Nephron progenitor cell (in vitro differentiated cells): Measurements from ENCODE around the gene CPLX4.

Experiments
- DNase-seq: peaks from one replicate; pipeline ENCODE4 v3.0.0; 2021
- H3K27ac Mint-ChIP-seq: 2 replicates; pipeline ENCODE4 v1.8.0; 2021; ENCODE audit warnings: mild to moderate bottlenecking, moderate library complexity, mixed read lengths
- H3K27me3 Mint-ChIP-seq: 2 replicates; pipeline ENCODE4 v1.8.0; 2021; ENCODE audit warnings: mild to moderate bottlenecking, low read depth, mixed read lengths; ENCODE audit not compliant: poor library complexity
- H3K36me3 Mint-ChIP-seq: 2 replicates; pipeline ENCODE4 v1.8.0; 2021; ENCODE audit warnings: low read depth, mixed read lengths
- H3K4me1 Mint-ChIP-seq: 2 replicates; pipeline ENCODE4 v1.8.0; 2021; ENCODE audit warnings: mixed read lengths
- H3K4me3 Mint-ChIP-seq: 2 replicates; pipeline ENCODE4 v1.8.0; 2021; ENCODE audit warnings: mild to moderate bottlenecking, moderate library complexity, mixed read lengths
- H3K9me3 Mint-ChIP-seq: 2 replicates; pipeline ENCODE4 v1.8.0; 2021; ENCODE audit warnings: mild to moderate bottlenecking, moderate library complexity, mixed read lengths
- CTCF ChIP-seq: fragments of 200-600 bp; sonication (generic); IDR thresholded peaks from 2 replicates; pipeline ENCODE4 v1.5.0; 2021; ENCODE audit warnings: antibody characterized with exemption

CPLX4 gene

DNA sequence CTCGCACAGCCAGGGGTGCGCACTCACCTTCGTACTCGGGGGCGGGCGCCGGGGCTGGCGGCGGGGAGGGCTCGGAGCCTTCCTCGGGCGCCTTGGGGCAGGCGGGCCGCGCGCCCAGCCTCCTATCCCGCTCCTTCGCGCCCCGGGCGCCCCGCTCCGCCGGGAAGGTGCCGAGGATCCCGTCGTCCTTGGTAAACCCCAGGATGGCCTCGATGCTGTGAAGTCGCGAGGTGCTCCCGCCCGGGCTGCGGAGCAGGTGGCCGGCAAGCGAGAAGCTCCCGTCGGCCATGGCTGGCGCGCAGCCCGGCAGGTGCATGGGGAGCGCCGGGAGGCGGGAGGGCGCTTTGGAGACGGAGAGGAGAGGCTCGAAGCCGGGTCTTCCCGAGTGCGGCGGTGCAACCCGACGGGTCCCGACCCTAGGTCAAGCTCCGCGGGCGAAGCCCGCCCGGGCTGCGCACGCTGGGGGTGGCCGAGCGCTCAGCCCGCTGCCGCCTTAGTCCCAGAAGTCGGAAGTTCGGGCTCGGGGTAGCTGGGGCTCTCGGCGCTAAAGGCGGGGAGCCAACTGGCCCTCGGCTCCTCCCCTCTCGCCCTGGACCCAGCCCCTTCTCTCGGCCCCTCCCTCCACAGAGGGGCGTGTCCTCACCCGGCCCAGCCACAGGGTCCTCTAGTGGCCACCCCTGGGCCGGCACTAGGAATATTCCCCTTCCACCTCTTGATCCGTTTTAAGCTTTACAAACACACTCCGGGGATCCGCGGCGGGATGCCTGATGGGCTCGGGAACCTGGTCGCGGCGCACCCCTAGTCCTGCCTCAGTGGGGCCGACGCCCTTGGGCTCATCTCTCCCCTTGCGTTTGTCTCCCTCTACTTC, 45.3 kb downstream of the CPLX4 start, which contains the start of gene RAX:
TSS of gene RAX (minus strand) at position 564 of the 868 bp plus-strand sequence. CDS start at position 316, 248 bp downstream.
- DNase-seq, result peak; percentile 81
- Mint-ChIP-seq H3K4me1 (peaks cover 6% of the 10 kb centered on the region), H3K9me3 (no peaks in the 10 kb centered on the region), H3K27me3 (peaks cover 100% of the 10 kb centered on the region), H3K27ac (no peak within 1 kb of the TSS), H3K36me3 (no peaks in the 10 kb centered on the region), H3K4me3 (peak within 1 kb of the TSS; percentile 73)
- TF ChIP-seq CTCF, result peak; percentile 58

- Mint-ChIP-seq H3K4me1 (peaks cover 14% of the 10 kb centered on the region), H3K27me3 (peaks cover 100% of the 10 kb centered on the region), H3K27ac (no peak overlapping the region), H3K4me3 (no peak overlapping the region), H3K9me3 (no peaks in the 10 kb centered on the region), H3K36me3 (no peaks in the 10 kb centered on the region)
- no peak for DNase-seq
- no peak for TF ChIP-seq CTCF
These were observed 46.1 kb downstream of the CPLX4 start for GRCh38 chr18:59272221-59272888.

GRCh38 chr18:59271606-59272220, 46.7 kb downstream of the CPLX4 start:
- peaks cover 100% of the 10 kb centered on the region for H3K27me3 Mint-ChIP-seq
- no peak overlapping the region for H3K27ac Mint-ChIP-seq
- H3K4me3 Mint-ChIP-seq, result no peak overlapping the region
- no peak for TF ChIP-seq CTCF
- no peaks in the 10 kb centered on the region for H3K36me3 Mint-ChIP-seq
- no peak for DNase-seq
- peaks cover 16% of the 10 kb centered on the region for H3K4me1 Mint-ChIP-seq
- H3K9me3 Mint-ChIP-seq, result no peaks in the 10 kb centered on the region

GRCh38 chr18:59270689-59271257, 47.7 kb downstream of the CPLX4 start:
- H3K9me3 Mint-ChIP-seq, result no peaks in the 10 kb centered on the region
- peaks cover 100% of the 10 kb centered on the region for H3K27me3 Mint-ChIP-seq
- no peak overlapping the region for H3K27ac Mint-ChIP-seq
- no peak for TF ChIP-seq CTCF
- H3K4me1 Mint-ChIP-seq, result peaks cover 16% of the 10 kb centered on the region
- H3K36me3 Mint-ChIP-seq, result no peaks in the 10 kb centered on the region
- H3K4me3 Mint-ChIP-seq, result no peak overlapping the region
- no peak for DNase-seq

GRCh38 chr18:59269563-59270119, 48.8 kb downstream of the CPLX4 start:
- H3K36me3 Mint-ChIP-seq, result no peaks in the 10 kb centered on the region
- peaks cover 16% of the 10 kb centered on the region for H3K4me1 Mint-ChIP-seq
- H3K27ac Mint-ChIP-seq, result no peak overlapping the region
- peak overlapping the region; percentile 70 for H3K4me3 Mint-ChIP-seq
- no peaks in the 10 kb centered on the region for H3K9me3 Mint-ChIP-seq
- peaks cover 100% of the 10 kb centered on the region for H3K27me3 Mint-ChIP-seq
- DNase-seq, result no peak
- no peak for TF ChIP-seq CTCF
